HUES6 (cell line): ENCODE data around the gene ADGRV1.
"Not testable (repeated sequence)": the region's sequence is repeated elsewhere in the genome, so short reads cannot be mapped to it uniquely, and the experiment has no call there.

Experiments
- H3K27ac ChIP-seq: 2 replicates; pipeline ENCODE4 v1.7.0; 2013; ENCODE audit warnings: low read depth, mild to moderate bottlenecking, low read length, inconsistent platforms
- H3K27me3 ChIP-seq: 2 replicates; pipeline ENCODE4 v1.6.1; 2013; ENCODE audit warnings: low read length; ENCODE audit not compliant: control insufficient read depth, insufficient read depth
- H3K36me3 ChIP-seq: 2 replicates; pipeline ENCODE4 v1.6.1; 2013; ENCODE audit warnings: low read length; ENCODE audit not compliant: control insufficient read depth, insufficient read depth
- H3K4me1 ChIP-seq: 2 replicates; pipeline ENCODE4 v1.6.1; 2013; ENCODE audit warnings: low read length; ENCODE audit not compliant: control insufficient read depth, insufficient read depth
- H3K4me3 ChIP-seq: 2 replicates; pipeline ENCODE4 v1.5.1; 2013; ENCODE audit warnings: low read depth, low read length
- H3K9ac ChIP-seq: one replicate; pipeline ENCODE4 v1.6.1; 2013; ENCODE audit warnings: mild to moderate bottlenecking, low read length
- H3K9me3 ChIP-seq: 2 replicates; pipeline ENCODE4 v1.6.1; 2013; ENCODE audit warnings: low read depth, low read length; ENCODE audit not compliant: control insufficient read depth, insufficient read depth

Gene ADGRV1

DNA sequence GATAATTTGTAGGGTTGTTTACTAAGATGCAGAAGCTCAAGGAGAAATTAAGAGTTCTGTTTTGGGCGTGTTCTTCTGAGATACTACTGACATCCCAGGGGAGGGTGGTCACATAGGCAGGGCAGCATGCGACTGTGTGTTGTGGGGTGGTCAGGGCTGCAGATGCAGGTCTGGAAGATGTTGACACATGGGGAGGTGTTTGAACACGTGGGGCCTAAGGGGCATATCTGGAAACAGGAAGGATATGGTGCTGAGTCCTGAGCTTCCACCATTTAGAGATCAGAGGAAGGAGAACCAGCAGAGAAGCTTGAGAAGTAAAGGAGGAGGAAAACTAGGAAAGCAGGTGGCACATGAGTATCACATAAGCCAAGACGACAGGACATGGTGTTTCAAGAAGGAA is 228.2 kb downstream of the ADGRV1 start:
- H3K4me3 ChIP-seq: no peak overlapping the region
- H3K27ac ChIP-seq: no peak overlapping the region
- H3K4me1 ChIP-seq: no peaks in the 10 kb centered on the region
- H3K27me3 ChIP-seq: no peaks in the 10 kb centered on the region
- no peak overlapping the region for H3K9ac ChIP-seq
- H3K36me3 ChIP-seq: peaks cover 28% of the 10 kb centered on the region
- no peaks in the 10 kb centered on the region for H3K9me3 ChIP-seq

DNA sequence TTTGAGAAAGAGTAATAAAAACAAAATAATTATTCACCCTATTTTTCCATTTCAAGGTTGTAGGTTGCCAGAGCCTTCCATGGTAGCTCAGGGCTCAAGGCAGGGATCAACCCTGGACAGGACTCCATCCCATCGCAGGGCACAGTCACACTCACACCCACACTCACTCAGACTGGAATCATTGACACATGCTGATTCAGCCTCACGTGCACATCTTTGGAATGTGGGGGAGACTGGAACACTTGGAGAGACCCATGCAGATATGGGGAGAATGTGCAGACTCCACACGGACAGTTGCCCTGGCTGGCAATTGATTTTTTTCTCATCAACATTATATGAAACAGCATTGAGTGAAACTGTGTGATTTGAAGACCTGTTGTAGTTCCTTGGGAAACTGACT is 234.1 kb downstream of the ADGRV1 start:
- no peak overlapping the region for H3K27ac ChIP-seq

DNA sequence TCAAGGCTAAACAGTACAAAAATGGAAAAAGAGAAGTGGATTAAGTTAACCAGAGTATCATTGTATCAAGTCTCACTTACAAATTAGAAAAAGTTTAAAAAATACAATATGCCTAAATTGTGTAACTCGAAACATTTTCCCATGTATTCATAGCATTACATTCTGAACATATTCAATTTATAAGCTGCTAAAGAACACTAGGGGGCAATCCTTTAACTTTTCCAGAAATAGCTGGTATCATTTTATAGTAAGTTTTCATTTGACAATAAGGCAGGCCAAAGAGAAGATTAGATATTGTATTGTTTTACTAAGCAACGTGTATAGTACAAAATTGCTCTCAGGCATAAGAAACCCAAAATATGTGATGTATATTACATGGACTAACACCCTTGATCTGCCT is 234.6 kb downstream of the ADGRV1 start:
- no peak overlapping the region for H3K27ac ChIP-seq
- no peaks in the 10 kb centered on the region for H3K4me1 ChIP-seq
- H3K9ac ChIP-seq: no peak overlapping the region
- H3K4me3 ChIP-seq: no peak overlapping the region
- no peaks in the 10 kb centered on the region for H3K27me3 ChIP-seq
- peaks cover 18% of the 10 kb centered on the region for H3K9me3 ChIP-seq
- peaks cover 45% of the 10 kb centered on the region for H3K36me3 ChIP-seq

More for the DNA sequence above, 234.1 kb downstream of the ADGRV1 start:
- no peaks in the 10 kb centered on the region for H3K4me1 ChIP-seq
- no peak overlapping the region for H3K4me3 ChIP-seq
- peaks cover 18% of the 10 kb centered on the region for H3K9me3 ChIP-seq
- H3K27me3 ChIP-seq: no peaks in the 10 kb centered on the region
- H3K36me3 ChIP-seq: peaks cover 45% of the 10 kb centered on the region
- H3K9ac ChIP-seq: no peak overlapping the region

DNA sequence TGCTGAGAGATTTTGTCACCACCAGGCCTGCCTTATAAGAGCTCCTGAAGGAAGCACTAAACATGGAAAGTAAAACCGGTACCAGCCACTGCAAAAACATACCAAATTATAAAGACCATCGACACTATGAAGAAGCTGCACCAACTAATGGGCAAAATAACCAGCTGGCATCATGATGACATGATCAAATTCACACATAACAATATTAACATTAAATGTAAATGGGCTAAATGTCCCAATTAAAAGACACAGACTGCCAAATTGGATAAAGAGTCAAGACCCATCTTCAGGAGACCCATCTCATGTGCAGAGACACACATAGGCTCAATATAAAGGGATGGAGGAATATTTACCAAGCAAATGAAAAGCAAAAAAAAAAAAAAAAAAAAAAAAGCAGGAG is 238.3 kb downstream of the ADGRV1 start:
- not testable (repeated sequence) for H3K27ac ChIP-seq, H3K9ac ChIP-seq, H3K4me1 ChIP-seq, H3K4me3 ChIP-seq, H3K27me3 ChIP-seq
- Histone ChIP-seq H3K9me3 (peaks cover 22% of the 10 kb centered on the region), H3K36me3 (peaks cover 26% of the 10 kb centered on the region)

DNA sequence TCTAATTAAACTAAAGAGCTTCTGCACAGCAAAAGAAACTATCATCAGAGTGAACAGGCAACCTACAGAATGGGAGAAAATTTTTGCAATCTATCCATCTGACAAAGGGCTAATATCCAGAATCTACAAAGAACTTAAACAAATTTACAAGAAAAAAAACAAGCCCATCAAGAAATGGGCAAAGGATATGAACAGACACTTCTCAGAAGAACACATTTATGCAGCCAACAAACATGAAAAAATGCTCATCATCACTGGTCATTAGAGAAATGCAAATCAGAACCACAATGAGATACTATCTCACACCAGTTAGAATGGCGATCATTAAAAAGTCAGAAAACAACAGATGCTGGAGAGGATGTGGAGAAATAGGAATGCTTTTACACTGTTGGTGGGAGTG is 241.5 kb downstream of the ADGRV1 start:
- not testable (repeated sequence) for H3K27me3 ChIP-seq, H3K4me3 ChIP-seq, H3K27ac ChIP-seq, H3K36me3 ChIP-seq, H3K4me1 ChIP-seq, H3K9ac ChIP-seq
- peaks cover 15% of the 10 kb centered on the region for H3K9me3 ChIP-seq

DNA sequence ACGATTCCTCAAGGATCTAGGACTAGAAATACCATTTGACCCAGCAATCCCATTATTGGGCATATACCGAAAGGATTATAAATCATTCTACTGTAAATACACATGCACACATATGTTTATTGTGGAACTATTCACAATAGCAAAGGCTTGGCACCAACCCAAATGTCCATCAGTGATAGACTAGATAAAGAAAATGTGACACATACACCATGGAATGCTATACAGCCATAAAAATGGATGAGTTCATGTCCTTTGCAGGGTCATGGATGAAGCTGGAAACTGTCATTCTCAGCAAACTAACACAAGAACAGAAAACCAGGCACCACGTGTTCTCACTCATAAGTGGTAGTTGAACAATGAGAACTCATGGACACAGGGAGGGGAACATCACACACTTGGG is 241.9 kb downstream of the ADGRV1 start:
- peaks cover 10% of the 10 kb centered on the region for H3K9me3 ChIP-seq
- not testable (repeated sequence) for H3K4me1 ChIP-seq, H3K36me3 ChIP-seq, H3K4me3 ChIP-seq, H3K9ac ChIP-seq, H3K27me3 ChIP-seq, H3K27ac ChIP-seq

DNA sequence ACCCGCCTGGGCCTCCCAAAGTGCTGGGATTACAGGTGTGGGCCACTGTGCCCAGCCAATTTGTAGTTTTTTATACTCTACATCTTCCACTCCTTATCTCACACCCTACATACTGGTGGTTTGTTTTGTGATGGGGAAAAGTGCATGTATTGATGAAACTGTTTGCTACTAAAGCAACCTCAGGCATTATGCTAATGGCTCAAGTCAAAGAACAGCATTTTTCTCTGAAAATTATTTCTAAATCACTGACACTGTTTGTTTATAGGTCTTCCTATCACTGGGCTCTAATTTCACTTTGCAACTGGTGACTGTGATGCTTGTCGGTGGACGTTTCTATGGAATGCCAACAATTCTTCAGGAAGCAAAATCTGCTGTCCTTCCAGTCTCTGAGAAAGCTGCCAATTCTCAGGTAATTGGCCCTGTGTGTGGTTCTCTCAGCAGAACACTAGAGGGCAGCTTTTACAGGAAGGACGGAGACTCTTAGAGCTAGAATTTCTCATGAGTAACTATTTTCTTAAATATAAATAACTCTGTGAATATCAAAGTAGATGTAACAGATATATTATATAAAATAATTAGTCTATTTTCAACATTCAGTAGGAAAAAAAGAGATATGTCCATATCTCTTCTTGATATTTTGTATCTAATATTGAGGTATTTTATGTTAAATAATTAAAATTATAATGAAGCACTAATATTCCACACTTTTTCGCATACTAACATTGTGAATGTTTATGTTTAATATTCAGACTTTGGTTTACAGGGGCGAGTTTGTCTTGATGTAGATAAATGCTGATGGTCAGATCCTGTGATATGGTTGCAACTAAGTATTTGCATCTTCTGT is 244.1 kb downstream of the ADGRV1 start:
- no peak overlapping the region for H3K27ac ChIP-seq
- H3K27me3 ChIP-seq: no peaks in the 10 kb centered on the region
- H3K4me1 ChIP-seq: no peaks in the 10 kb centered on the region

DNA sequence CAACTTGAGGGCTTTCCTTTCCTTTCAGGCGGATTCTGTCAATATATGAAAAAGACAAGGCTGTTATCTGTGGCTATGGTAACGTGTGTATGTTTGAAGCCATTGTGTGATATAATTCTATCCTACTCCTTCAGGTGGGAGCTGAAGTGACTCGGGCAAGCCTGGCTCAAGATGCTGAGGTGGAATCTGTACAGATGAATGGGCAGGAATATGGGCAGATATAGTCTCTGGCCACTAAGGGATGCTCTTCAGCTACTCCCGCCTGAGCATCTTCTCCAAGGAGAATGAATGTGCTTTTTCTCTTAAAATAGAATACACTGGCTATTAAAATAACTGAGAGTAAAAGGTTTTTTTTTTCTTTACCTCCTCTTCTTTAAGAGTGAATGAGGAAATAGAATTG is 244.8 kb downstream of the ADGRV1 start:
- Histone ChIP-seq H3K27me3 (no peaks in the 10 kb centered on the region), H3K9me3 (0 out of 2 replicates have a peak, but pooled peaks cover 2% of the 10 kb centered on the region), H3K4me1 (no peaks in the 10 kb centered on the region), H3K36me3 (peaks cover 5% of the 10 kb centered on the region; the same call in 1 of the 2 replicates), H3K4me3 (no peak overlapping the region), H3K9ac (no peak overlapping the region), H3K27ac (no peak overlapping the region)

More for the DNA sequence above, 244.1 kb downstream of the ADGRV1 start:
- H3K36me3 ChIP-seq: peaks cover 2% of the 10 kb centered on the region; the same call in 1 of the 2 replicates
- peaks cover 4% of the 10 kb centered on the region; the same call in 1 of the 2 replicates for H3K9me3 ChIP-seq
- H3K4me3 ChIP-seq: no peak overlapping the region
- no peak overlapping the region for H3K9ac ChIP-seq

DNA sequence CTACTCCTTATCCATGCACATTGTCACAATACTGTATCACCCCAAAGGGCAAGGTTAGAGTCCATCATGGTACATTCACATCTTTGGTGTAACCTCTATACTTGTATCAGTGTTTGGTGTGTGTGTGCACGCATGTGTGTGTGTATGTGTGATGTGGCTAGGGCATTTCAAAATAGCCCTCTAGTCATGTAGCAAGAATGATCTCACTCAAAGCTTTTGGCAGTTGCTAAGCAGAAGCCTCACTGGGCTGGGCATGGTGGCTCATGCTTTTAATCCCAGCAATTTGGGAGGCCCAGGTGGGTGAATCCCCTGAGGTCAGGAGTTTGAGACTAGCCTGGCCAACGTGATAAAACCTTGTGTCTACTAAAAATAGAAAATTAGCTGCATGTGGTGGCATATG is 245.3 kb downstream of the ADGRV1 start:
- Histone ChIP-seq H3K36me3 (peaks cover 5% of the 10 kb centered on the region; the same call in 1 of the 2 replicates), H3K27ac (no peak overlapping the region), H3K9me3 (no peaks in the 10 kb centered on the region), H3K4me3 (no peak overlapping the region), H3K9ac (no peak overlapping the region), H3K4me1 (no peaks in the 10 kb centered on the region), H3K27me3 (no peaks in the 10 kb centered on the region)

DNA sequence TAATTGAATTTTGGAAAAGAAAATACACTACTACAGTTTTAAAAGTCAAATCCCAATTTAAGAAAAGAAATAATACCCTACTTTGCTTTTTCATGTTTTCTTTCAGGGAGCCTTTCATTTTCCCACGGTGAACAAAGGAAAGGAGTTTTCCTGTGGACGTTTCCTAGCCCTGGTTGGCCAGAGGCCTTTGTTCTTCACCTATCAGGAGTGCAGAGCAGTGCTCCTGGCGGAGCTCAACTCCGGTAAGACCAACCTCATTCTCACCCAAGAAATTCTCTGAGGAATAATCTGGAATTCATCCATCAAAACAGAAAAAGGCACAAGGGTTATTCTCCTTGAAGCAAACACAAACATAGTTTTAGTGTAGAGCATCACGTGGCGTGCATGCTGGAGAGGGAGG is 248.9 kb downstream of the ADGRV1 start:
- Histone ChIP-seq H3K4me3 (no peak overlapping the region), H3K9ac (no peak overlapping the region), H3K4me1 (no peaks in the 10 kb centered on the region), H3K27me3 (no peaks in the 10 kb centered on the region), H3K36me3 (peaks cover 12% of the 10 kb centered on the region), H3K27ac (no peak overlapping the region), H3K9me3 (no peaks in the 10 kb centered on the region)

DNA sequence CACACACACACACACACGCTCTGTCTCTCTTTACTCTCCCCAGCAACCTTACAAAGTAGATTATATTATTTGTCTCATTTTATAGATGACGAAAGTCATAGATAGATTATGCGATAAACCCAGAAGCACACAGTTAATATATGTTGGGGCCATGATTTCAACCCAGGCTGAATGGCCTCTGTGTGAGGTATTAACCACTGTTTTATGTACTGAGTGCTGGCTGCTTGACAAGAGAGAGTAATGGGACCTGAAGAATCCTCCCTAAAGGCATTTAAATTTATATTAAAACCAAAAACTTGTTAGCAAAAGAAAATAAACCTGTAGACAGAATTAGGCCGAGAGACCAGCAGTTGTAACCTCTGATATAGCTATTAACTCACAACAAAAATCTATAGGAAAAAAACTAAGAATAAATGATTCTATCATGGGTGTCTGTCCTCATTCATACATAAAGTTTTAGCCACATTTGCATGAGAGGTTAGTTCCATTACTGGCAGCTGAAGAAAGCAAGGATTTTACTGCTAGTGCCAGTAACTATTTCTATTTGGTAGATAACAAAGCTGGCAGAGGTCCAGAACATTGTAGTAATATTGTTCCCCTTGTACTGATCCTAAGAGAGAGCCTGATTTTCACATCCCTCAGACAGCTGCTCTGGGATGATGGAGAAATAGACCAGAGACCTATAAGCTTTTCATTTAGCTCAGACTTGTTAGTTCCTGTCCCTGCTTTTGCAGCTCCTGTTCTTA is 250.9 kb downstream of the ADGRV1 start:
- H3K9me3 ChIP-seq: no peaks in the 10 kb centered on the region
- no peak overlapping the region for H3K27ac ChIP-seq
- no peak overlapping the region for H3K9ac ChIP-seq
- no peak overlapping the region for H3K4me3 ChIP-seq
- H3K4me1 ChIP-seq: no peaks in the 10 kb centered on the region
- no peaks in the 10 kb centered on the region for H3K27me3 ChIP-seq
- peaks cover 12% of the 10 kb centered on the region for H3K36me3 ChIP-seq
